ENCODE measurements around the gene SLC46A1.

The SLC46A1 gene

DNA sequence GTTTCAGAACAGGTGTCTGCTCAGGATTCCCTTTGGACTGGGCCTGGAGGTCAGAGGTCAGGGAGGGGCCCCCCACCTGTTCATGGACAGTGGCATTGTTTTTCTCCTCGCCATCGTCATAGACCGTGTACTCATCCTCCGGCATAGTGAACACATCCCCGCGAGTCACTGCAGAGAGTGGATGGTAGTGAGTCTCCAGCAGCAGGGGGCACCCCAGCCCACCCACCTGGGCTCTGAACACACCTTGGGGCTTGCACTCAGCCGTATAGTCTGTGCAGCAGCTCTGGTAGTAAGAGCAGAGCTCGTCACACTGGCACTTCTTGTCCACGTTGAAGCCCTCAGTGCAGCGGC lies 36.4 kb downstream of the SLC46A1 start:
- TF ChIP-seq EZH2phosphoT487 (IDR thresholded peaks at IDR 0.05; ENCODE audit: low read length) (no peak), EZH2 (optimal IDR thresholded peaks at IDR 0.05; ENCODE audit: low read depth, low read length) (no peak), CTCF (IDR thresholded peaks at IDR 0.05; ENCODE audit: low read length) (no peak)
- no peak overlapping the region for H3K4me2 ChIP-seq (ENCODE audit: low read depth, low read length)
- H3K79me2 ChIP-seq (ENCODE audit: low read length) = no peaks in the 10 kb centered on the region
- DNase-seq = no peak
- no peaks in the 10 kb centered on the region for H3K9me3 ChIP-seq (replicated peaks; ENCODE audit: insufficient read depth, low read length)
- no peak overlapping the region for H3K27ac ChIP-seq (ENCODE audit: low read length)
- H3K27me3 ChIP-seq (replicated peaks; ENCODE audit: insufficient read depth, low read length) = no peaks in the 10 kb centered on the region
- no peaks in the 10 kb centered on the region for H3K9me2 ChIP-seq (replicated peaks; ENCODE audit: insufficient read depth, low read length)
- H2AFZ ChIP-seq (ENCODE audit: low read length) = no peak overlapping the region
- H3K4me3 ChIP-seq (ENCODE audit: low read length) = no peak overlapping the region
- H3F3A ChIP-seq (ENCODE audit: insufficient read depth, low read length) = peaks cover 15% of the 10 kb centered on the region
- no peak overlapping the region for H3K9ac ChIP-seq (ENCODE audit: low read length)
- H3K4me1 ChIP-seq (ENCODE audit: low read length) = 0 out of 2 replicates have a peak, but pooled peaks cover 4% of the 10 kb centered on the region
- no peaks in the 10 kb centered on the region for H4K20me1 ChIP-seq (ENCODE audit: insufficient read depth, low read length)
- no peaks in the 10 kb centered on the region for H3K36me3 ChIP-seq (replicated peaks; ENCODE audit: insufficient read depth, low read length)

GRCh38 chr17:28368915-28369683 lies 36.9 kb downstream of the SLC46A1 start:
- Histone ChIP-seq H3K4me3 (ENCODE audit: low read length) (no peak overlapping the region), H3K27me3 (replicated peaks; ENCODE audit: insufficient read depth, low read length) (no peaks in the 10 kb centered on the region), H3K36me3 (replicated peaks; ENCODE audit: insufficient read depth, low read length) (no peaks in the 10 kb centered on the region), H2AFZ (ENCODE audit: low read length) (no peak overlapping the region), H3K27ac (ENCODE audit: low read length) (no peak overlapping the region), H3K9me3 (replicated peaks; ENCODE audit: insufficient read depth, low read length) (no peaks in the 10 kb centered on the region), H3K9ac (ENCODE audit: low read length) (no peak overlapping the region), H3K9me2 (replicated peaks; ENCODE audit: insufficient read depth, low read length) (no peaks in the 10 kb centered on the region), H3K4me1 (ENCODE audit: low read length) (0 out of 2 replicates have a peak, but pooled peaks cover 4% of the 10 kb centered on the region), H4K20me1 (ENCODE audit: insufficient read depth, low read length) (no peaks in the 10 kb centered on the region), H3K4me2 (ENCODE audit: low read depth, low read length) (no peak overlapping the region), H3K79me2 (ENCODE audit: low read length) (no peaks in the 10 kb centered on the region), H3F3A (ENCODE audit: insufficient read depth, low read length) (peaks cover 15% of the 10 kb centered on the region)
- TF ChIP-seq EZH2phosphoT487 (IDR thresholded peaks at IDR 0.05; ENCODE audit: low read length) (no peak), EZH2 (optimal IDR thresholded peaks at IDR 0.05; ENCODE audit: low read depth, low read length) (no peak), CTCF (IDR thresholded peaks at IDR 0.05; ENCODE audit: low read length) (no peak)
- no peak for DNase-seq

- H3K9me3 ChIP-seq (replicated peaks; ENCODE audit: insufficient read depth, low read length) = no peaks in the 10 kb centered on the region
- H3K9me2 ChIP-seq (replicated peaks; ENCODE audit: insufficient read depth, low read length) = no peaks in the 10 kb centered on the region
- TF ChIP-seq EZH2phosphoT487 (IDR thresholded peaks at IDR 0.05; ENCODE audit: low read length) = no peak
- TF ChIP-seq CTCF (IDR thresholded peaks at IDR 0.05; ENCODE audit: low read length) = no peak
- no peak for TF ChIP-seq EZH2 (optimal IDR thresholded peaks at IDR 0.05; ENCODE audit: low read depth, low read length)
- H3K4me1 ChIP-seq (ENCODE audit: low read length) = 0 out of 2 replicates have a peak, but pooled peaks cover 4% of the 10 kb centered on the region
- peaks cover 15% of the 10 kb centered on the region for H3F3A ChIP-seq (ENCODE audit: insufficient read depth, low read length)
- H3K27me3 ChIP-seq (replicated peaks; ENCODE audit: insufficient read depth, low read length) = no peaks in the 10 kb centered on the region
- H3K4me3 ChIP-seq (ENCODE audit: low read length) = no peak overlapping the region
- no peak overlapping the region for H3K4me2 ChIP-seq (ENCODE audit: low read depth, low read length)
- H4K20me1 ChIP-seq (ENCODE audit: insufficient read depth, low read length) = no peaks in the 10 kb centered on the region
- no peak overlapping the region for H2AFZ ChIP-seq (ENCODE audit: low read length)
- no peak overlapping the region for H3K9ac ChIP-seq (ENCODE audit: low read length)
- H3K79me2 ChIP-seq (ENCODE audit: low read length) = no peaks in the 10 kb centered on the region
- H3K36me3 ChIP-seq (replicated peaks; ENCODE audit: insufficient read depth, low read length) = no peaks in the 10 kb centered on the region
- no peak for DNase-seq
- no peak overlapping the region for H3K27ac ChIP-seq (ENCODE audit: low read length)
Observed at GRCh38 chr17:28368306-28368831, 37.6 kb downstream of the SLC46A1 start.

Measured in MM.1S (cell line).